ENCODE data around the gene CDH13.

The CDH13 gene

DNA sequence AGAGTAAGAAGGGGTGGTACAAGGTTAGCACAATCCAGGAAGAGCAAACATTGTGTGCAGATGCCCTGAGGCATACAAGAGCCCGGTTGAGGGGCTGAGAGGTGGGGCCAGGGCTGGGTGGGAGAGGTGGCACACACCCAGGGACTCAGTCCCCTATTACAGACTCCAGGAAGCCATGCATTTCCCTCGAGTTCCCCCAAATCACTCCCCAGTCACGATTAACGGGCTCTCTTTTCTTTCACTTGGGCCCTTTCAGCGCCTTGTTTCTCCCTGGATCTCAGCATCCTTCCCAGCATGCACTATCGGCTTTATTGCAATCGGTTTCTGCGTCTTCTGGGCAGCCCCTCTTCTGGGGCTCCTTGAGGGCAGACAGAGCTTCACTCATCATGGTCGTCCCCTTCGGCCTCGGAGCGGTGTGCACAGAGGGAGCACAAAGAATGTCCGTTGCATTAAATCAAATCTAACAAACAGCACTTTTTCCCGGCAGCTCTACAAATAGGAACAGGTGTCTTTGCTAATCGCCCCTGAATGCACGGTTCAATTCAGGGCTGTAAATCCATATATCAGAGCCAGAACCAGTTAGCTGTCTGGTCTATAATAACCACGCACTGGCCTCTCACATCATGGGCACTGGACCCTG, 996.4 kb downstream of the CDH13 start:
- no peak for DNase-seq (ENCODE audit: low read depth)
- H3K4me3 ChIP-seq (replicated peaks; ENCODE audit: low read depth, low read length), result no peak overlapping the region
- TF ChIP-seq, protein P1, sequence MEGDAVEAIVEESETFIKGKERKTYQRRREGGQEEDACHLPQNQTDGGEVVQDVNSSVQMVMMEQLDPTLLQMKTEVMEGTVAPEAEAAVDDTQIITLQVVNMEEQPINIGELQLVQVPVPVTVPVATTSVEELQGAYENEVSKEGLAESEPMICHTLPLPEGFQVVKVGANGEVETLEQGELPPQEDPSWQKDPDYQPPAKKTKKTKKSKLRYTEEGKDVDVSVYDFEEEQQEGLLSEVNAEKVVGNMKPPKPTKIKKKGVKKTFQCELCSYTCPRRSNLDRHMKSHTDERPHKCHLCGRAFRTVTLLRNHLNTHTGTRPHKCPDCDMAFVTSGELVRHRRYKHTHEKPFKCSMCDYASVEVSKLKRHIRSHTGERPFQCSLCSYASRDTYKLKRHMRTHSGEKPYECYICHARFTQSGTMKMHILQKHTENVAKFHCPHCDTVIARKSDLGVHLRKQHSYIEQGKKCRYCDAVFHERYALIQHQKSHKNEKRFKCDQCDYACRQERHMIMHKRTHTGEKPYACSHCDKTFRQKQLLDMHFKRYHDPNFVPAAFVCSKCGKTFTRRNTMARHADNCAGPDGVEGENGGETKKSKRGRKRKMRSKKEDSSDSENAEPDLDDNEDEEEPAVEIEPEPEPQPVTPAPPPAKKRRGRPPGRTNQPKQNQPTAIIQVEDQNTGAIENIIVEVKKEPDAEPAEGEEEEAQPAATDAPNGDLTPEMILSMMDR (IDR thresholded peaks at IDR 0.05; ENCODE audit: low read length, missing control alignments), result no peak

DNA sequence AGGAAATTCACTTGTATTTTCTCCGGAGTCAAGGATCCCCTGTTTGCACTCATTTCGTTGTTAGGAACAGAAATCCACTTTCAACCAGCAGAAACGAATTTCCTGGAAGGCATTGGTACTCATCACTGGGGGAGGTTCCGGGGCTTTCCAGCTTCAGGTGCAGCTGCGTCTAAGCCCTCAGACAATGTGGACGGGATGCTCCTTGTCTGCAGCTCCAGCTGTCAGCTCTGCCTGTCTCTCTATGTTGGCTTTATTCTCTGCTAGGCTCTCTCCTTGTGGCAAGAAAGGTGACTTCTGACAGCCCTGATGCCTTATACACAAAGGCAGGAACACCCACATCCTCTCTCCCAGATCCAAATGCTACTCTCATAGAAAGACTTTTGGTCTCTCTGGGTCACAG, 997.1 kb downstream of the CDH13 start:
- no peak for DNase-seq (ENCODE audit: low read depth)
- no peak overlapping the region for H3K4me3 ChIP-seq (replicated peaks; ENCODE audit: low read depth, low read length)

DNA sequence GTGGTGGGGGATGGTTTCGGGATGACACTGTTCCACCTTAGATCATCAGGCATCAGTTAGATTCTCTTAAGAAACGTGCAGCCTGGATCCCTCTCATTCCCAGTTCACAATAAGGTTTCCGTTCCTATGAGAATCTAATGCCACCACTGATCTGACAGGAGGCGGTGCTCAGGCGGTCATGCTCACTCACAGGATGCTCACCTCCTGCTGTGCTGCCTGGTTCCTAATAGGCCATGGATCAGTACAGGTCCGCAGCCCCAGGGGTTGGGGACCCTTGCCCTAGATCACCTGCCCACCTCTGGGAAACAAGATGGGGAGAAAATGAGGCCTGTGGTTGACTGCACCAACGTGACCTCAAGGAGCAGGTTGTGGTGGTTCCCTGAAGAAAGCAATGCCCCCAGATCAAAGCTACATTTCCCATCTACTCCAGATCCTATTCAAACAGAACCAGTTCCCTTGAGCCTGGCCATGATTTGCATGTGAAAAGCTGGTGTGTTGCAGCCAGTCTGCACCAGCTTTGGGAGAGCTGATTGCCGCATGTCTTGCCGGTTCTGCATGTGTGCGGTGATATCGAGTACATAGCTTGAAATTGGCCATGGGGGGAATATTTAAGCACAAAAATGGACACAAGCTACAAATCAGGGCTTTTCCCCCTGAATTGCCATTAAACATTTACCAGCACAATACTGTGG, 997.8 kb downstream of the CDH13 start:
- TF ChIP-seq, protein P1 (IDR thresholded peaks at IDR 0.05; ENCODE audit: low read length, missing control alignments), result no peak
- no peak overlapping the region for H3K4me3 ChIP-seq (replicated peaks; ENCODE audit: low read depth, low read length)
- no peak for DNase-seq (ENCODE audit: low read depth)

More for the DNA sequence above, 997.1 kb downstream of the CDH13 start:
- TF ChIP-seq, protein P1 (IDR thresholded peaks at IDR 0.05; ENCODE audit: low read length, missing control alignments), result no peak

DNA sequence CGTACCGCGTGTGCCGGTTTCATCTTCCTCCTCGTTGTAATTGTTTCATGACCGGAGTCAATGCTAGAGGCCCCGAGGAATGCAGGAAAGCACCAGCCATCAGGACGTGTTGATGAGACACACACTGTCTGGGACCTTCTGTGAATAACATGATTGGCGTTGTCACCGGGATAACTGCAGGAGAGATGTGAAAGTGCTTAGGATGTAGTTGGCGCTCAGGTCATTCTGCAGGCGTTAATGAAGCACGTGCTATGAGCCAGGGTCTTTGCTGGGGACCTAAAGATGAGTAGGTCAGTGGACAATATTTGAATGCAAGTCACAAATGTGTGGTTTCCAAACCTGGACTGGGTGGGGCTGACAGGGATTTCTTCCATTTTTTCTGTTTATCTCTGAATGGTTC, 999.4 kb downstream of the CDH13 start:
- TF ChIP-seq, protein P1 (IDR thresholded peaks at IDR 0.05; ENCODE audit: low read length, missing control alignments), result no peak
- H3K4me3 ChIP-seq (replicated peaks; ENCODE audit: low read depth, low read length), result no peak overlapping the region
- no peak for DNase-seq (ENCODE audit: low read depth)

DNA sequence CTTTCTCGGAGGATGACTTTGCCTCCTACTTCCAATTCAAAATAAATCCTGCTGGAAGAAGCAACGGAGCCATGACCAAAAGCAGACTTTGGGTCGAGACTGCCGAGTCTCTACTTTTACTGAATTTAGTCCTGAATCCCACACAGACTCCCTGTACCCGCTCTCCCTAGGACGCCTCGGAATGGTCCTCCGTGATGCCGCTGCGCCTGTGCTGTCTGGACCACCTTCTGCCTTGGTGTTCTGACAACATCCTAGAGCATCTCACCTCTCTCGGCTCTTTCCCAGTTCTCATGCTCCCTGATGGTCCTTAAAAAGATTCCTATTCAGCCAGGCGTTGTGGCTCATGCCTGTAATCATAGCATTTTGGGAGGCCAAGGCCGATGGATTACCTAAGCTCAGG, 999.9 kb downstream of the CDH13 start:
- TF ChIP-seq, protein P1 (IDR thresholded peaks at IDR 0.05; ENCODE audit: low read length, missing control alignments), result no peak
- no peak overlapping the region for H3K4me3 ChIP-seq (replicated peaks; ENCODE audit: low read depth, low read length)
- DNase-seq (ENCODE audit: low read depth), result no peak

DNA sequence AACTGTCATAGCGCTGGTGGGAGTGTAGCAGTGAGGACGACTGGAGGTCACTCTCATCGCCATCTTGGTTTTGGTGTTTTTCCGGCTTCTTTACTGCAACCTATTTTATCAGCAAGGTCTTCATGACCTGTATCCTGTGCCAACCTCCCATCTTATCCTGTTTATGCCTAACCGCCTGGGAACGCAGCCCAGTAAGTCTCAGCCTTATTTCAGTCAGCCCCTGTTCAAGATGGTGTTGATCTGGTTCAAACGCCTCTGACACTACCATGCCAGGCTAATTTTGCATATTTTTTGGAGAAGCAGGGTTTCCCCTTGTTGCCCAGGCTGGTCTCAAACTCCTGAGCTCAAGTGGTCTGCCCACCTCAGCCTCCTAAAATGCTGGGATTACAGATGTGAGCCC, 1001.2 kb downstream of the CDH13 start:
- no peak for DNase-seq (ENCODE audit: low read depth)
- TF ChIP-seq, protein P1 (IDR thresholded peaks at IDR 0.05; ENCODE audit: low read length, missing control alignments), result no peak
- H3K4me3 ChIP-seq (replicated peaks; ENCODE audit: low read depth, low read length), result no peak overlapping the region

DNA sequence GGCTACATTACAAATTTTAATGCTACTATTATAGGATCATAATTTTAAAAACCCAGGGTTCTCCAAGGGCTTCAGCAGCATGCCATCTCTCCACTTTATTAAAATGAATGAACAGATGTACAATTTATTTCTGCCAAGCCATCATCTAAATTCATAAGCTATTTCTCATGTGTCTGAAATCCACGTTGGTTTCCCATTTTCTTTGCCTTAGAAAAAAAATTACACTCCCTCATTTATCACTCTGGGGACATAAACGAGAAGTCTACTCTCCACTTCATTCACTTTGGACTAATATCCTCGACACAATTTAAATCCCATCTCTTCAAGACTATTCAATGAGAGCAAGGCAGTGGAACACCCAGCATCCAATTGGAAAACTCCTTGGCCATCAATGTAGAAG, 1002.7 kb downstream of the CDH13 start:
- TF ChIP-seq, protein P1 (IDR thresholded peaks at IDR 0.05; ENCODE audit: low read length, missing control alignments), result no peak
- DNase-seq (ENCODE audit: low read depth), result no peak
- no peak overlapping the region for H3K4me3 ChIP-seq (replicated peaks; ENCODE audit: low read depth, low read length)

Data from fibroblast of pulmonary artery (primary cell).